Upper lobe of left lung (tissue), 4 donors: ENCODE results near the gene PHC1.

Experiments
- CTCF ChIP-seq, 6 experiments: fragments of 450-650 bp in 4 of 6; fragments of 200-600 bp in 2 of 6; sonication (generic) in 2 of 6; IDR thresholded peaks; one replicate each; pipeline ENCODE4 v1.5.1; 2016 to 2019; ENCODE audit warnings: antibody characterized with exemption in 6 of 6
- POLR2A ChIP-seq, 4 donors: fragments of 450-650 bp; IDR thresholded peaks; one replicate each; pipeline ENCODE4 v1.5.1; 2016 to 2017; ENCODE audit warnings: antibody characterized with exemption in 4 of 4, mild to moderate bottlenecking in 2 of 4
- POLR2AphosphoS5 ChIP-seq, 2 donors: sonication (generic); formaldehyde crosslinking; IDR thresholded peaks; one replicate each; pipeline ENCODE4 v1.5.1; 2017; ENCODE audit warnings: antibody characterized with exemption in 2 of 2

GRCh38 chr12:8887285-8887715 is 27.0 kb upstream of the PHC1 start:
- TF ChIP-seq CTCF (IDR thresholded peaks at IDR 0.05) (no peak), POLR2A (IDR thresholded peaks at IDR 0.05) (no peak), POLR2AphosphoS5 (IDR thresholded peaks at IDR 0.05) (no peak)
